GM21515 (cell line): ENCODE results near the gene WDR31.
"Not testable (repeated sequence)": the region's sequence is repeated elsewhere in the genome, so short reads cannot be mapped to it uniquely, and the experiment has no call there.

Experiments used
- ATAC-seq: cut with Tn5 transposase; IDR thresholded peaks from one replicate; pipeline ENCODE4 v1.9.1; 2021; ENCODE audit not compliant: unreplicated experiment

Gene WDR31

GRCh38 chr9:113340011-113340699, at the start of gene WDR31:
Gene WDR31, minus strand, starts transcription at chr9:113340275. Its CDS starts 8,253 bp downstream, at chr9:113332022.
- peak; percentile 100 for ATAC-seq

- no peak for ATAC-seq
Observed at GRCh38 chr9:113389451-113389850, 49.4 kb upstream of the WDR31 start.

- ATAC-seq: no peak
Observed at GRCh38 chr9:113388833-113389232, 48.8 kb upstream of the WDR31 start.

- ATAC-seq: no peak
Observed at GRCh38 chr9:113387560-113388230, 47.6 kb upstream of the WDR31 start.

DNA sequence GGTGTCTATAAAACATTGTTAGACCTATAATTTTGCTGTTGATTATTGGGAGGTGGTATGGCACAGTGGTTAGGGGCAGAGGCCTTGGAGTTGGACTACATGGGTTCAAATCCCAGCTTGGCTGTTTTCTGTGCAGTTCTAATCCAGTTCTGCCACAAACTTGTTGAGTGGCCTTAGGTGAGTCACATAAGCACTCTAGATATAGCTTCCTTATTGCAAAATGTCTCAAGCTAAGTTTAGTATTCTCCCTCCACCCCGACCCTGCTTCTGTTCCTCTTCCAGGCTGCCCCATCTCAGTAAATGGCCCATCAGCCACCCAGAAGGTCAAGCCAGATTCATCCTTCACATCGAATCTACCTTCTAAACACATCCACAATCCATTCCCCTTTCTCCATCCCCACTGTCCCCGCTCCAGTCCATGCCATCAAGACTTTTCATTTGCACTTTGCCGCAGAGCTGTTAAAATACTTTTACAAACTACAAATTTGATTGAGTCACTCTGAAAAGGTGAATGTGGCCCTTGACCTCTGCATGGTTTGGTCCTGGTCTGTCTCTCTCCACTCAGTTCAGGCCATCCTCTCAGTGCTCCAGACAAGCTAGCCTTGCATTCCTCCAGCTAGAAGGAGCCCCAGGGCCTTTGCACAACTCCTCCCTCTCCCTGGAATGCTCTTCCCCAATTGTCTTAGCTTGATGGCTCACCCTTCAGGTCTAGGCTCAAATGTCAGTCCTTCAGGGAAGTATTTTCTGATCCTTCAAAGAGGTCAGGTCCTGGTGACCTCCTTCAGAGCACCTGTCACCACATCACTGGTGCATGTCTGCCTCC, 46.7 kb upstream of the WDR31 start:
- no peak for ATAC-seq

- ATAC-seq: no peak
Observed at GRCh38 chr9:113381909-113382411, 41.9 kb upstream of the WDR31 start.

- ATAC-seq: not testable (repeated sequence)
Observed at GRCh38 chr9:113381441-113381840, 41.4 kb upstream of the WDR31 start.

DNA sequence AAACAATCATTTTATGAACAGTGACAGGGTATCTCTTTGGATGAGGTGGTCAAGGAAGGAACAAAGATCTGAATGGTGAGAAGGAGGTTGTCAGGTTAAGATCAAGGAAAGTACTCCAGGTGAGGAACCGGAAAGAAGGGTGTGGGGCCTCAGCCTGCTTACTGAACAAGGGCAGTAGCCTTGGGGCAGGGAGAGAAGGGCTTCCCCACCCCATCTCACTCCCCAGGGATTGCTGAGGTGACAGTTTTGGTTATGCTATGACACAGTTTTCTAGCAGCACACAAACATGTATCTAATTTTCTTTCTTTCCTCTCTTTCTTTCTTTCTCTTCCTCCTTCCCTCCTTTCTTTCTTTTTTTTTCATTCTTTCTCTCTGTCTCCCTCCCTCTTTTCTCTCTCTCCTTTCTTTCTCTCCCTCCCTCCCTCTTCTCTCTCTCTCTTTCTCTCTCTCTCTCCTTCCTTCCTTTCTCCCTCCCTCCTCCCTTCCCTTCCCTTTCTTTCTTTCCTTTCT, 40.8 kb upstream of the WDR31 start:
- peak; percentile 43 for ATAC-seq

DNA sequence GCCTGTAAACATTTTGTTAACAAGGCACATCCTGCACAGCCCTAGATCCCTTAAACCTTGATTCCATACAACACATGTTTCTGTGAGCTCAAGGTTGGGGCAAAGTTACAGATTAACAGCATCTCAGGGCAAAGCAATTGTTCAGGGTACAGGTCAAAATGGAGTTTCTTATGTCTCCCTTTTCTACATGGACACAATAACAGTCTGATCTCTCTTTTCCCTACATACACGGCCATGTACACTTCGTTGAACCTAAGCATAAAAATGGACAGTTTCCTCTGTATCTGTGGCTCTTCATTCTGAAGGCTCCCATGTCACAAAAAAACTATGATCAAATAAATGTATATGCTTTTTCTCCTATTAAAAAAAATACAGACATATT, 39.7 kb upstream of the WDR31 start:
- not testable (repeated sequence) for ATAC-seq

DNA sequence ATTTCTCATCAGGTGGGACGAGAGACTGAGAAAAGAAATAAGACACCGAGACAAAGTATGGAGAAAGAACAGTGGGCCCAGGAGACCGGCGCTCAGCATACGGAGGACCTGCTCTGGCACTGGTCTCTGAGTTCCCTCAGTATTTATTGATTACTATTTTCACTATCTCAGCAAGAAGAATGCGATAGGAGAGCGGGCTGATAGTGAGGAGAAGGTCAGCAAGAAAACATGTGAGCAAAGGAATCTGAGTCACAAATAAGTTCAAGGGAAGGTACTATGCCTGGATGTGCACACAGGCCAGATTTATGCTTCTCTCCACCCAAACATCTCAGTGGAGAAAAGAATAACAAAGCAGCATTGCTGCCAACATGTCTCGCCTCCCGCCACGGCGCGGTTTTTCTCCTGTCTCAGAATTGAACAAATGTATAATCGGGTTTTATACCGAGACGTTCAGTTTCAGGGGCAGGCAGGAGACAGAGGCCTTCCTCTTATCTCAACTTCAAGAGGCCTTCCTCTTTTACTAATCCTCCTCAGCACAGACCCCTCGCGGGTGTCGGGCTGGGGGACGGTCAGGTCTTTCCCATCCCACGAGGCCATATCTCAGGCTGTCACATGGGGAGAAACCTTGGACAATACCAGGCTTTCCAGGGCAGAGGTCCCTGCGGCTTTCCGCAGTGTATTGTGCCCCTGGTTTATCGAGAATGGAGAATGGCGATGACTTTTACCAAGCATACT, 39.2 kb upstream of the WDR31 start:
- not testable (repeated sequence) for ATAC-seq

- peak; percentile 76 for ATAC-seq
Observed at GRCh38 chr9:113376634-113377567, 36.8 kb upstream of the WDR31 start, which contains the start of gene HDHD3. Gene HDHD3, minus strand, starts transcription at chr9:113376986. Its CDS starts 2,632 bp downstream, at chr9:113374354.

DNA sequence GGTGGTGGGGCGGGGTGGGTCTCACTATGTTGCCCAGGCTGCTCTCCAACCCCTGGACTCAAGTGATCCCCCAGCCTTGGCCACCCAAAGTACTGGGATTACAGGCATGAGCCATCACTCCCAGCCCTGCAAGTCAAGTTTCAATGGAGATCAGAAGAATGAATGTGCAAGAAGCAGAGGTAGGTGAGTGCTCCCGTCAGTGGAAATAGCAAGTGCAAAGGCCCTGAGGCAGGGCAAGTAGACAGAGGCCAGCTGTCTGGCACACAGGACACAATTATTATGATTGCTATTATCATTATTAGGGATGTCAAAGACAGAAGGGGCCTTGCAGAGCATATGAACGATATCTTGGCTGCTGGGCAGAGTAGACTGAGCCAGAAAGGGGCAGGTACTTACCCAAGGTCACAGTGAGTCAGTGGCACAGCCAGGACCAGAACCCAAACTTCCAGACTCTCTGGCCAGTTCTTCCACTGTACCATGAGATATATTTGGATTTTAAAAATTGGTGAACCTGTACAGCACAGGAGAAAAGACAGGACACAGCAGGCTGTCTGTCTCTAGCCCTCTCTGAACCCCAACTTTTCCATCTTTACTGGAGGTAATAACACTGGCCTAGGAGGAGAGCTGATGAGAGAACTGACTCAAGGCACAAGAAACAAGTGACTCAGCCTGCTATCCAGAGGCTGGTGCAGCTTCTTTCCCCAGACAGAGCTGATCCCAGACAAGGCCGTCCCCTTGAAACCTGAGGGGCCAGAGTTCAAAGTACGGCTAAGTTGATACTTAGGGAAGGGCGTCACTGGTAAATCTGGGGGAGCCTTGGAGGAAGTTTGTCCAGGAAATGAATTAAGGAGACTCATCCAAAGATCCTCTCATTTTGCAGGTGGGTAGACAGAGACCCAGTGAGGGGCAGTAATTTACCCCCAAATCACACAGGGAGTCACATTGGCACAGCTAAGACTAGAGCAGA, 35.3 kb upstream of the WDR31 start:
- ATAC-seq: no peak

DNA sequence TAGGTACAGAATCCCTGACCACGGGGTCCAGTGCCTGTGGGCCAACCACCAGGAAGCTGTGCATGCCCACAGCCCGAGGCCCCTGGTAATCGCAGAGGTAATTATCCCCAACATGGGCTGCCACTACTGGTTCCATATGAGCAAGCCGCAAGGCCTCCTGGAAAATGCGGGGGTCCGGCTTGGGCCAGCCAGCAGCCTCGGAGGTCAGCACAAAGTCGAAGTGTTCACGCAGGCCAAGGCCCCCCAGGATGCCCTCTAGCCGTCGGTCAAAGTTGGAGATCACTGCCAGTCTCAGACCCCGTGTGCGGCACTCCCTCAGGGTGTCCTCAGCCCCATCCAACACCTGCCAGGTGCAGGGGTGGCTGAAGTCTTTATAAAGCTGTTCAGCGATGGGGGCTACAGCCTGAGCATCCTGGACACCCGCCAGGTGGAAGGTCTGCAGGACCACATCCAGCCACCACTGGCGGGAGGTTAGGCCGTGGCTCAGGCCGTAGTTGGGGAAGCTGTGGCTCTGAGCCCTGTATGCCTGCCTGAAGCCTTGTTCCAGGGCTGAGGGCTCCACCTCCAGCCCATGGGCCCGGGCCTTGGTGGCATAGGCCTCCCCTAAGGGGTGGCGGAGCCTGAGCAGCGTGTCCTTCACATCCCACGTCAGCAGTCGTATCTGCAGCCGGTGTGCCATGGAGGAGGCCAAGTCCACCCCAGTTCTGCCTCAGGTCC, 33.8 kb upstream of the WDR31 start:
- no peak for ATAC-seq

- ATAC-seq: no peak
Observed at GRCh38 chr9:113373256-113373655, 33.2 kb upstream of the WDR31 start.

DNA sequence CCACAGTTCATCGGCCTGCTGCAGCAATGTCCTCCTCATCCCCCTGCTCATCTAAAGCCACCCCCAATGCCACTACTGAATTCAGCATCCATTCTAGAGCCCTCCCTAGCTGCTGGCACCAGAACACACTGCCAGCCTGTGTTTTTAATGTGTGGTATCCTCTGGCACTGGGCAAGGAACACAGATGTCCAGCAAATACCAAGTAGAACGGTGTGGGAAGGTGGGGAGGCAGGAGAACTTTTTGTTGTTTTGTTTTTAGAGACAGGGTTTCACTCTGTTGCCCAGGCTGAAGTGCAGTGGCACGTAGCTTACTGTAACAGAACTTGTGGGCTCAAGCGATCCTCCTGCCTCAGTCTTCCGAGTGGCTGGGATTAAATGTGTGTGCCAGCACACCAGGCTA, 32.0 kb upstream of the WDR31 start:
- no peak for ATAC-seq

- no peak for ATAC-seq
Observed at GRCh38 chr9:113370806-113371325, 30.8 kb upstream of the WDR31 start.

DNA sequence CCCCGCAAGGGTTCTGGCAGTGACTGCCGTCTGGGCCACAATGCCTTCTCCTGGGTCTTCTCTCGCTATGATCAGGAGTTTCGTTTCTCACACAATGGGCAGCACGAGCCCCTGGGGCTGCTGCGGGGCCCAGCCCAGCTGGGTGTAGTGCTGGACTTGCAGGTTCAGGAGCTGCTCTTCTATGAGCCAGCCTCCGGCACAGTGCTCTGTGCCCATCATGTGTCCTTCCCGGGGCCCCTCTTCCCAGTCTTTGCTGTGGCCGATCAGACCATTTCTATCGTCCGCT, 29.7 kb upstream of the WDR31 start:
- ATAC-seq: no peak
